ENCODE measurements around the gene PLCB4.

PLCB4 gene

DNA sequence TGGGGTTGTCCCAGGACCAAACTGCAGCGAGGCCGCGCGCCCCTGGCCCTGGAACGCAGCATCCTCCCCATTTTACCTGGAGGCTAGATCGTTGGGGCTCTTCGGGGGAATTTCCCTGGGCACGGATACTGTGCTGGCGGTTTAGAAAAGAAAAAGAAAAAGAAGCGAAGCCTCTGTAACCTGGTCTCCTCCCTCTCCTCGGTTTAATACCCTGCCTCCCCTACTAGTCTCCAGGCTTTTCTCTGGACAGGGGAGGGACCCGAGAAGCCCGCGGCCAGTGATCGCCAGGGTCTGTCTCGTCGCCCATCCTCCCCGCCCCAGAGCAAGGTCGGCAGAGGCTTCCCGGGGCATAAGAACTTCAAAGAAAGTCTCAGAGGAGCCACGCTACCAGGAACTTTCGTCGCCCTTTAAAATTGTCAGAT lies 439.4 kb downstream of the PLCB4 start:
- ChIA-PET CTCF (no interaction called here), POLR2A (no interaction called here)
- TF ChIP-seq, protein P1, sequence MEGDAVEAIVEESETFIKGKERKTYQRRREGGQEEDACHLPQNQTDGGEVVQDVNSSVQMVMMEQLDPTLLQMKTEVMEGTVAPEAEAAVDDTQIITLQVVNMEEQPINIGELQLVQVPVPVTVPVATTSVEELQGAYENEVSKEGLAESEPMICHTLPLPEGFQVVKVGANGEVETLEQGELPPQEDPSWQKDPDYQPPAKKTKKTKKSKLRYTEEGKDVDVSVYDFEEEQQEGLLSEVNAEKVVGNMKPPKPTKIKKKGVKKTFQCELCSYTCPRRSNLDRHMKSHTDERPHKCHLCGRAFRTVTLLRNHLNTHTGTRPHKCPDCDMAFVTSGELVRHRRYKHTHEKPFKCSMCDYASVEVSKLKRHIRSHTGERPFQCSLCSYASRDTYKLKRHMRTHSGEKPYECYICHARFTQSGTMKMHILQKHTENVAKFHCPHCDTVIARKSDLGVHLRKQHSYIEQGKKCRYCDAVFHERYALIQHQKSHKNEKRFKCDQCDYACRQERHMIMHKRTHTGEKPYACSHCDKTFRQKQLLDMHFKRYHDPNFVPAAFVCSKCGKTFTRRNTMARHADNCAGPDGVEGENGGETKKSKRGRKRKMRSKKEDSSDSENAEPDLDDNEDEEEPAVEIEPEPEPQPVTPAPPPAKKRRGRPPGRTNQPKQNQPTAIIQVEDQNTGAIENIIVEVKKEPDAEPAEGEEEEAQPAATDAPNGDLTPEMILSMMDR (IDR thresholded peaks at IDR 0.05; ENCODE audit: insufficient read depth, low read length, missing control alignments): no peak
- DNase-seq (ENCODE audit: low read depth, low spot score): no peak
- H3K4me3 ChIP-seq (ENCODE audit: low read depth, low read length): no peak overlapping the region

DNA sequence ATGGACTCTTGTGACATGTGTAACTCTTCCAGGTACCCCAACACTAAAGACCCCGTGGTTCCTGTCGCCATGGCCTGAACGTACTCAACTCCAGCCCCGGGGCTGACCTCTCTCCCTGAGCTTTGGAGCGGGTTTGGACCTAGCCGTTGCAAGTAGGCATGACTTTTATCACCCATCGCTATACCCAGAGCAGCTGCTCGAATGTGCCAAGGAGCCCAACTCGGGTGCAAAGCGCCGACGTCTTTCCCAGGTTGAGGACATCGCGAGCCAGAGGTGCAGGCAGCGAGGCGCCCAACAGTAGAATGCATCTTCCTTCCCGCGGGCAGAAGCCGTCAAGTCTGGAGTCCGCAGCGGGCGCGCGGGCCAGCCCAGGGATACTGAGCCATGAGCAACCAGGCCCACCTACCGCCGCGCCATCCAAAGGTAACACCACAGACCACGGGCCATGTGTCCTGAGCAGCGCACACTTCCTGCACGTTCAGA lies 439.9 kb downstream of the PLCB4 start:
- H3K4me3 ChIP-seq (ENCODE audit: low read depth, low read length): no peak overlapping the region
- POLR2A ChIA-PET: no interaction called here
- CTCF ChIA-PET: no interaction called here
- no peak for DNase-seq (ENCODE audit: low read depth, low spot score)
- TF ChIP-seq, protein P1 (IDR thresholded peaks at IDR 0.05; ENCODE audit: insufficient read depth, low read length, missing control alignments): no peak

DNA sequence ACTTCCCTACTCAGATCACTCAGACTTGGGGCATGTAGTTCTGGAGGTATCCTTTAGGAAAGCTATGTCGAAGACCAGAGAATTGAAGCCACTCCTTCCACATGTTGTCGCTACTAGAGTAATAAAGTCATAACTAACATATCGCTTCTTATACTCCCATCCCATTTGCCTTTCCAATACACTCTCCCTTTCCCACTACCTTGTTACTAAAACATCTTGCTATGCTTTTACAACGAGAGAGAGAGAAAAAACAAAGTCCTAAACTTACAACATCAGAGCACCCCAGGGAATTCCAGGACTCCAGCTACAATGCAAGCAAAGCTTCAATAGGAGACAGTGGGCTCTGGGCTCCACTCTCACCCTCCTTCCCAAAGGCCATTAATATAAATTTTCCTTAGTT lies 440.4 kb downstream of the PLCB4 start:
- CTCF ChIA-PET: no interaction called here
- POLR2A ChIA-PET: no interaction called here
- no peak overlapping the region for H3K4me3 ChIP-seq (ENCODE audit: low read depth, low read length)
- TF ChIP-seq, protein P1 (IDR thresholded peaks at IDR 0.05; ENCODE audit: insufficient read depth, low read length, missing control alignments): no peak
- no peak for DNase-seq (ENCODE audit: low read depth, low spot score)

DNA sequence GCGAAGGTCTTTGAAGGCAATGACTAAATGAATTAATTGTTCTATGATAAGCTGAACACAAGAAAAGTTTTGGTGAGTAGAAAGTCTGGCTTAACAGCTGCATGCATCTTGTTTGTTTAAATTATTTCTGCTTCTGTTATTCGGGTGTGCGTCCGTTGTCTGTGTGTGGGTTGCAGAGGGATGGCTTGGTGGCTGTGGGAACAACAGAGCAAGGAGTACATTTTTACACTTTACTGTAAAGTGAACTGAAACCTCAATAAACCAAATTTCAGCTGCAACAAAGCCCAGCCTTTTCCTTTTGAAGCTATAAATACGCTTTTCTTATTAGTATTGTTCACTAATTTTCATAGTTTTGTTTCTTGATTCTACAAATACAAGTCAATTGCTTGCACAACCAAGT lies 442.0 kb downstream of the PLCB4 start:
- no peak for DNase-seq (ENCODE audit: low read depth, low spot score)
- H3K4me3 ChIP-seq (ENCODE audit: low read depth, low read length): no peak overlapping the region
- TF ChIP-seq, protein P1 (IDR thresholded peaks at IDR 0.05; ENCODE audit: insufficient read depth, low read length, missing control alignments): no peak
- ChIA-PET CTCF (no interaction called here), POLR2A (no interaction called here)

DNA sequence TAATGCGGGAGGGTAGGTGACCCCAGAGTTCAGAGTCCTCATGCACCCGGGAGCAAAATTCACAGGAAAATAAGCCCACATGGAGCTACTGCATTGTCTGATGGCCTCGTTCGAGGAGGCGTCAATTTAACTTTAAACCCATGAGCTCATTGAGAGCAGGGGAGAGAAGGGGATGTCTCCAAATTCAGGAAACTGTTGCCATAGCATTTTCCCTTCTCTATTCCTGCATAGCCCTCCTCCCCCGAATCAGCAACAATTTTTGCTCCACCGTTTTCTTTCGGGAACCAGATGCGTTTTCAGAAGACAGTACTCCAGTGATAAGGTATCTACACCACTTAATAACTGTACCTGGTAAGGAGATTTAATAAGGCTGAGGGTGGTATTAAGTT lies 445.2 kb downstream of the PLCB4 start:
- no peak for DNase-seq (ENCODE audit: low read depth, low spot score)
- TF ChIP-seq, protein P1 (IDR thresholded peaks at IDR 0.05; ENCODE audit: insufficient read depth, low read length, missing control alignments): no peak
- ChIA-PET POLR2A (no interaction called here), CTCF (interaction anchor here (1.7 kb wide), 1 partner anchor 106 kb away, joined by 4 read pairs; no protein-coding TSS in a partner anchor)
- H3K4me3 ChIP-seq (ENCODE audit: low read depth, low read length): no peak overlapping the region

DNA sequence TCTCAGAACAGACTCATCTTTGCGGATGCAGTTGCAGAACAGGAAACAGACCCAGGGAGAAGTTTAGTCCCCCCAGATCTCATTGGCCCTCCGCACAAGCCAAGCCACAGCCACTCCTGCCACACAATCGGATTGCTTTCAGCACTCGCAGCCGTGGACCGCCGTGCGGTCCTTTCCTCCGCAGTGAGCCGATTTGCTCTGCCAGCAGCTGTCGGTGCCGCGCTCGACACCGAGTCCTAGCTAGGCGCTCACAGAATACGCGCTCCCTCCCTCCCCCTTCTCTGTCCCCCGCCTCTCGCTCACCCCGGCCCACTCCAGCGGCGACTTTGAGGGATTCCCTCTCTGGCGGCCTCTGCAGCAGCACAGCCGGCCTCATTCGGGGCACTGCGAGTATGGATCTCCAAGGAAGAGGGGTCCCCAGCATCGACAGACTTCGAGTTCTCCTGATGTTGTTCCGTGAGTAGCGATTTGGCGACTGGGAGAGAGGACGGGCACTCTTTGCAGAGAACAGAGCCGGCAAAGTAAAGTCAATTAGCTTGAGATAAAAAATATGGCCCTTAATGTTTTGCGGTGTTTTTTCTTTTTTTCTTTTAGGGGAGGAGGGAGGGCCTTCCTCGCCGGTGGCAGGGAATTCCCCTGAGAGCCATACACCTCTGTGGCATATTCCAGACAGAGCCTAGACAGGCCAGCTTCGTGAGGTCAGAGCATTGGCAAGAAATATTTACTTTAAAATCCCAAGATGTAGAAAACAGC lies 445.8 kb downstream of the PLCB4 start, which contains the start of gene LAMP5:
Gene LAMP5 (plus strand): TSS at position 130 of the 753 bp plus-strand sequence. CDS start 263 bp downstream, at position 393.
- no peak for DNase-seq (ENCODE audit: low read depth, low spot score)
- TF ChIP-seq, protein P1 (IDR thresholded peaks at IDR 0.05; ENCODE audit: insufficient read depth, low read length, missing control alignments): no peak
- CTCF ChIA-PET: interaction anchor here (1.7 kb wide), 1 partner anchor 107 kb away, joined by 4 read pairs; no protein-coding TSS in a partner anchor
- POLR2A ChIA-PET: no interaction called here
- H3K4me3 ChIP-seq (ENCODE audit: low read depth, low read length): no peak within 1 kb of the TSS

Measured in AG04449 (cell line).